Thoracic aorta (tissue), 2 donors: ENCODE measurements around the gene LZTS2. TPM values are rescaled to one million over a fixed set of nuclear protein-coding genes. Genes with fewer than 3 reads are reported as not detected.

Experiments used
- ATAC-seq: fragments of 150-250 bp; one replicate; pipeline ENCODE4 v1.8.0; 2017; ENCODE audit warnings: low read depth; ENCODE audit not compliant: insufficient number of reproducible peaks, low FRiP score
- DNase-seq: peaks from one replicate; pipeline ENCODE4 v3.0.0-alpha.2; 2020; ENCODE audit warnings: low spot score
- H3K27ac ChIP-seq, 2 donors: fragments of 200-600 bp; sonication (generic); 1 replicate in 1 of 2; 2 replicates in 1 of 2; pipeline ENCODE4 v1.5.1; 2016; ENCODE audit warnings: mild to moderate bottlenecking in 2 of 2, moderate library complexity in 2 of 2
- H3K27me3 ChIP-seq: fragments of 200-600 bp; sonication (generic); replicated peaks from 2 replicates; pipeline ENCODE4 v1.6.0; 2016; ENCODE audit warnings: mild to moderate bottlenecking; ENCODE audit not compliant: insufficient read depth
- H3K36me3 ChIP-seq: fragments of 200-600 bp; sonication (generic); one replicate; pipeline ENCODE4 v1.5.1; 2016
- H3K4me1 ChIP-seq, 2 donors: fragments of 200-600 bp; sonication (generic); 1 replicate in 1 of 2; 2 replicates in 1 of 2; pipeline versions ENCODE4 v1.5.1 to v1.6.0; 2016; ENCODE audit warnings: low read depth in 2 of 2, mild to moderate bottlenecking in 1 of 2; ENCODE audit not compliant: control insufficient read depth in 1 of 2
- H3K4me3 ChIP-seq: fragments of 200-600 bp; sonication (generic); 2 replicates; pipeline ENCODE4 v1.5.1; 2016; ENCODE audit warnings: mild to moderate bottlenecking
- H3K9me3 ChIP-seq: fragments of 200-600 bp; sonication (generic); 2 replicates; pipeline ENCODE4 v1.5.1; 2016
- CTCF ChIP-seq: fragments of 200-600 bp; sonication (generic); IDR thresholded peaks from one replicate; pipeline ENCODE4 v1.5.1; 2019; ENCODE audit warnings: antibody characterized with exemption
- total RNA-seq, 2 donors: library from RNA; depleted of rRNA; stranded (reverse); fragments of >200 nt; gene quantifications; one replicate each; pipeline versions ENCODE4 v1.1.0 to v1.2.3, GENCODE V29; 2016

Gene LZTS2
- total RNA-seq, 2 donors from 2014 or later, result 127 to 165 TPM

- Histone ChIP-seq H3K27me3 (no peaks in the 10 kb centered on the region), H3K9me3 (no peaks in the 10 kb centered on the region), H3K27ac (no peak overlapping the region), H3K4me3 (no peak overlapping the region), H3K4me1 (peaks cover 8 to 25% of the 10 kb centered on the region in 2 donors), H3K36me3 (peaks cover 2% of the 10 kb centered on the region)
- no peak for DNase-seq
- no peak for ATAC-seq
- no peak for TF ChIP-seq CTCF
These were observed 30.1 kb downstream of the LZTS2 start for GRCh38 chr10:101029520-101030295.

- no peaks in the 10 kb centered on the region for H3K27me3 ChIP-seq
- H3K36me3 ChIP-seq, result peaks cover 12% of the 10 kb centered on the region
- ATAC-seq, result no peak
- peaks cover 8 to 25% of the 10 kb centered on the region in 2 donors for H3K4me1 ChIP-seq
- no peaks in the 10 kb centered on the region for H3K9me3 ChIP-seq
- no peak for DNase-seq
- peak overlapping the region; percentile 82 for H3K4me3 ChIP-seq
- peak overlapping the region; percentile 99 to 100 for H3K27ac ChIP-seq
- no peak for TF ChIP-seq CTCF
These were observed 31.0 kb downstream of the LZTS2 start for GRCh38 chr10:101030496-101031127.

DNA sequence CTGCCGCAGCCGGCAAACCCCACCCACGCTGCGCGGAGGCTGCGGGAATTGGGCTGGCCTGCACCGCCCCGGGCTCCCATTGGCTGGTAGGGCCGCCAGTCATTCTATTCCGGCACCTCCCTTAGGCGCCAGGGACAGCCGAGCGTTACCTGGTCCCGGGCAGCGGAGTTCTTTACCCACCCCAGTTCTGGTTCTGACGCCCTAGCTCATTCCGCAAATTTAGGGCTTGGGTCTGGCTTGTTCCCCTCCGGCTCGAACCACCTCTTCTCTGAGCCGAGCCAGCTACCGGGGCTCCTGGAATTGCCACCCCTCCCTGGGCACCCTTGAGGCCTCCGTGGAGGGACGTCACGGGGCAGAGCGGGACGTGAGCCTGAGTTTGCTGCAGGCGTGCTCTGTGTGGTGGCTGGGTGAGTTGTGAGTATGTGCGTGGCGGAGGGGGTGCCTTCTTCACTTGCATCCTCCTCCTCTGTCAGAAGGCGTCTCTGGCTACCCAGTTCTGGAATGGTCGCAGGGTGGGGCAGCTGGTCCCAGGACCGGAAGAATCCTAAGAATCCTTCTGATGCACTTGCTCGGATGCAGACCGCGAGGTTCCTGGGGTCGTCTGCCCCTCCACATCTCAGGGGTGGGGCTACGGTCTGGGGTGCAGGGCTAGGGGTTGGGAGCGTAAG, 31.7 kb downstream of the LZTS2 start, which contains the start of the genes PDZD7 and SFXN3:
Gene PDZD7 (minus strand): TSS at position 2 of the 668 bp plus-strand sequence. CDS start 910 bp downstream, outside the sequence.
Gene SFXN3 (plus strand): TSS at position 107 of the 668 bp plus-strand sequence. CDS start 3,461 bp downstream, outside the sequence.
- peak; percentile 76 for DNase-seq
- Histone ChIP-seq H3K4me1 (peaks cover 8 to 25% of the 10 kb centered on the region in 2 donors), H3K27me3 (no peaks in the 10 kb centered on the region), H3K27ac (peak within 1 kb of the TSS; percentile 99 to 100), H3K4me3 (peak within 1 kb of the TSS; percentile 82), H3K9me3 (no peaks in the 10 kb centered on the region), H3K36me3 (peaks cover 18% of the 10 kb centered on the region)
- TF ChIP-seq CTCF, result no peak
- peak; percentile 62 for ATAC-seq

DNA sequence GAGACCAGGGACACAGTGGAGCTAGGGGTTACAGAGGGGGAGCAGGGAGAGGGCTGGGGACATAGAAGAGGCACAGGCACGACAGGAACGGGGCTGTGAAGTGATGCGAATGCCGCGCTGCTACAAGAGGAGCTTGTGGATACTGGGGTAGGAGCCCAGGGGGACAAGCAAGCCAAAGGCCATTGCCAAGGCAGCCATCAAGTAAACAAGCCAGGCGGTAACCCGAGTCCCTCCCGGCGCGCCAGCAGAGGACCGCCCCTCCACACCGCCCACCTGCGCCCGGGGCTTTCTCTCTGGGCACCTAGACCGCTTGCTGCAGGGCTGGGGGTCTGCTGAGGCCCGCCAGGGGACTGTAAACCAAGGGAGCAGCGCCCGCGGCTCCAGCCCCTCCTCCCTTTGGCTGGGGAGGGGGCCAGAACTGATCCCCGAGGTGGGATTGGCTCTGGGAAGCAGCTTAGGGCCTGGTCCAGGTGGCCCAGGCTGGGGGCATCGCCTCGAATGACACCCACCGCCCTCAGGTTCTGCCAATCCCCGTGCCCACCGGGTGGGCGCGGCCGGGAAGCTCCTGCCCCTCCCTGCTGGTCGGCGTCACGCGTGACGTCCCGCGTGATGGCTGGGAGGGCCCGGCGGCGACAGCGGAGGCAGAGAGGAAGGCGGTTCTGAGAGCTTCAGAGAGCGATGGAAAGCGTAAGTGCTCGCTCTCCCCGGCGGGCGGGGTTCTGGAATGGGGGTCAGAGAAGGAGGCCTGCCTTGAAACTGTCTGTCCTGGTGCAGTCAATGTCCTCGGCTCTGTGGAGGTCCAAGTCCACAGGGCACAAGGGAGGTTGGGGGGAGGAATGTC, 32.4 kb downstream of the LZTS2 start:
- DNase-seq, result peak; percentile 44
- H3K27ac ChIP-seq, result peak overlapping the region; percentile 99 to 100
- no peaks in the 10 kb centered on the region for H3K9me3 ChIP-seq
- H3K4me1 ChIP-seq, result peaks cover 8 to 25% of the 10 kb centered on the region in 2 donors
- H3K27me3 ChIP-seq, result no peaks in the 10 kb centered on the region
- TF ChIP-seq CTCF, result no peak
- peak; percentile 53 for ATAC-seq
- peaks cover 26% of the 10 kb centered on the region for H3K36me3 ChIP-seq
- peak overlapping the region; percentile 82 for H3K4me3 ChIP-seq
